GM12801 (cell line): ENCODE data around the gene LCN9.

Experiments
- CTCF ChIP-seq: IDR thresholded peaks from one replicate; pipeline ENCODE4 v1.5.1; 2011; ENCODE audit warnings: control low read depth; ENCODE audit not compliant: insufficient read length; ENCODE audit errors: extremely low read depth

LCN9 gene

GRCh38 chr9:135704483-135704882 lies 41.4 kb downstream of the LCN9 start:
- no peak for TF ChIP-seq CTCF

GRCh38 chr9:135705376-135705775 lies 42.3 kb downstream of the LCN9 start:
- TF ChIP-seq CTCF, result no peak

GRCh38 chr9:135706288-135706687 lies 43.2 kb downstream of the LCN9 start:
- TF ChIP-seq CTCF, result no peak

- no peak for TF ChIP-seq CTCF
Observed at GRCh38 chr9:135707252-135708138, 44.4 kb downstream of the LCN9 start.

GRCh38 chr9:135708164-135708563 lies 45.1 kb downstream of the LCN9 start:
- no peak for TF ChIP-seq CTCF

GRCh38 chr9:135711391-135711790 lies 48.3 kb downstream of the LCN9 start:
- no peak for TF ChIP-seq CTCF

GRCh38 chr9:135711881-135712280 lies 48.8 kb downstream of the LCN9 start:
- TF ChIP-seq CTCF, result no peak
